Neural progenitor cell (in vitro differentiated cells): Measurements from ENCODE around the gene PLA2G2E. TPM values are rescaled to one million over a fixed set of nuclear protein-coding genes. Genes with fewer than 3 reads are reported as not detected.

ENCODE experiments used
- DNase-seq: peaks from one replicate; pipeline ENCODE4 v3.0.0-alpha.2; 2016; ENCODE audit warnings: low spot score
- H2AFZ ChIP-seq: fragments of 200-600 bp; sonication (generic); replicated peaks from 2 replicates; pipeline ENCODE4 v1.6.1; 2016; ENCODE audit warnings: antibody characterized with exemption
- H3F3A ChIP-seq: fragments of 200-600 bp; sonication (generic); 2 replicates; pipeline ENCODE4 v1.6.1; 2016; ENCODE audit warnings: antibody characterized with exemption, low read depth
- H3K27ac ChIP-seq: fragments of 200-600 bp; sonication (generic); 2 replicates; pipeline ENCODE4 v1.5.1; 2016; ENCODE audit warnings: mild to moderate bottlenecking
- H3K27me3 ChIP-seq: fragments of 200-600 bp; sonication (generic); 2 replicates; pipeline ENCODE4 v1.6.1; 2016; ENCODE audit warnings: mild to moderate bottlenecking, moderate library complexity
- H3K36me3 ChIP-seq: fragments of 200-600 bp; sonication (generic); 2 replicates; pipeline ENCODE4 v1.5.1; 2016
- H3K4me1 ChIP-seq: fragments of 200-600 bp; sonication (generic); 2 replicates; pipeline ENCODE4 v1.6.1; 2016; ENCODE audit warnings: mixed run types
- H3K4me2 ChIP-seq: fragments of 200-600 bp; sonication (generic); 2 replicates; pipeline ENCODE4 v1.6.1; 2016
- H3K4me3 ChIP-seq: fragments of 200-600 bp; sonication (generic); 2 replicates; pipeline ENCODE4 v1.5.1; 2016
- H3K79me2 ChIP-seq: fragments of 200-600 bp; sonication (generic); 2 replicates; pipeline ENCODE4 v1.6.1; 2016; ENCODE audit warnings: low read depth
- H3K9ac ChIP-seq: fragments of 200-600 bp; sonication (generic); 2 replicates; pipeline ENCODE4 v1.6.1; 2016
- H3K9me3 ChIP-seq: fragments of 200-600 bp; sonication (generic); 2 replicates; pipeline ENCODE4 v1.5.1; 2016; ENCODE audit warnings: low read depth
- H4K20me1 ChIP-seq: fragments of 200-600 bp; sonication (generic); 2 replicates; pipeline ENCODE4 v1.6.1; 2016; ENCODE audit warnings: low read depth
- H3K27ac Mint-ChIP-seq: 3 replicates; pipeline ENCODE4 v1.8.0; 2021; ENCODE audit warnings: mixed read lengths
- H3K27me3 Mint-ChIP-seq: 2 replicates; pipeline ENCODE4 v1.8.0; 2022; ENCODE audit warnings: low read depth, mild to moderate bottlenecking, inconsistent platforms, moderate library complexity, mixed read lengths; ENCODE audit not compliant: insufficient read depth
- H3K36me3 Mint-ChIP-seq: 3 replicates; pipeline ENCODE4 v1.8.0; 2021; ENCODE audit warnings: mixed read lengths
- H3K4me1 Mint-ChIP-seq: 3 replicates; pipeline ENCODE4 v1.8.0; 2021; ENCODE audit warnings: mixed read lengths
- H3K4me3 Mint-ChIP-seq: 3 replicates; pipeline ENCODE4 v1.8.0; 2021; ENCODE audit warnings: mild to moderate bottlenecking, moderate library complexity, mixed read lengths
- H3K9me3 Mint-ChIP-seq: 3 replicates; pipeline ENCODE4 v1.8.0; 2020; ENCODE audit warnings: mixed read lengths
- EZH2 ChIP-seq: fragments of 200-600 bp; sonication (generic); IDR thresholded peaks from 2 replicates; pipeline ENCODE4 v1.6.1; 2017; ENCODE audit warnings: antibody characterized with exemption, mild to moderate bottlenecking, moderate library complexity
- EZH2phosphoT487 ChIP-seq: fragments of 200-600 bp; sonication (generic); IDR thresholded peaks from 2 replicates; pipeline ENCODE4 v1.6.1; 2017; ENCODE audit warnings: antibody characterized with exemption
- total RNA-seq: library from RNA; depleted of rRNA; stranded (reverse); fragments of >200 nt; gene quantifications from 2 replicates; pipeline ENCODE4 v1.2.3, GENCODE V29; 2015; ENCODE audit warnings: low replicate concordance
- TF ChIP-seq, protein P1 (sequence below): fragments of 200-600 bp; sonication (generic); IDR thresholded peaks from 2 replicates; pipeline ENCODE4 v1.5.1; 2017; ENCODE audit warnings: antibody characterized with exemption, mild to moderate bottlenecking

The PLA2G2E gene
- total RNA-seq, 1 donor from 2014 or later, result not detected

DNA sequence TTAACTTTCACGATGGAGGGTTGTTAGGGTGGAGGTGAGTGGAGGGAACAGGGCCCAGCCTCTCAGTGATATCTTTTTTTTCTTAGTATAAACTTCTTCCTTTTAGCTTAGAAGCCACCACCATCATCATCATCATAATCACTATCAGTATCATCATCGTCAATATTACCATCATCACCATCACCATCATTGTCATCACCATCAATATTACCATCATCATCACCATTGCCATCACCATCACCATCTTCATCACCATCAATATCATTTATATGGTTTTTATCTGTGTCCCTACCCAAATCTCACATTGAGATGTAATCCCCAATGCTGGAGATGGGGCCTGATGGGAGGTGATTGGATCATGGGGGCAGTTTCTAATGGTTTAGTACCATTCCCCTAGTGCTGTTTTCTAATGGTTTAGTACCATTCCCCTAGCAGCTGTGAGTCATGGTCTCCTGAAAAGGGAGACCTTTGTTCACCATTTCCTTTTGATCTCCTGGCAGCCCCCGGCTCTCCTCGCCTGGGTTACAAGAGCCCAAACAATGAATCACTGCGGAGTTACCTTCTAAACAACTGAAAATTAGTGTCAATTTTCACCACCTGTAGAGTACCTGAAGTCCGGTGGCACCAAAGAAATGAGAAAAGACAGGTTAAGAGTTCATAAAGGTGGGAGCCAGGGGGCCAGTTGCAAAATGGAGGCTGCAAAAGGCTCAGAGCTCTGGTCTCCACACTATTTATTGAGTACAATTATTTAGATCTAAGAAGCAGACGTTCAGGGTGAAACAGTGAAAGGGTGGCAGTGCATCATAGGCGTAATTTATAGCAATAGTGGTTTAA, 3.1 kb upstream of the PLA2G2E start:
- Histone ChIP-seq H3K9me3 (no peaks in the 10 kb centered on the region), H3K4me2 (no peak overlapping the region), H3K27ac (no peak overlapping the region), H3K9ac (no peak overlapping the region), H3K27me3 (no peaks in the 10 kb centered on the region), H3K36me3 (no peaks in the 10 kb centered on the region), H3K4me1 (peaks cover 10% of the 10 kb centered on the region), H3K4me3 (no peak overlapping the region), H2AFZ (no peak overlapping the region), H3K79me2 (no peaks in the 10 kb centered on the region), H4K20me1 (no peaks in the 10 kb centered on the region), H3F3A (no peaks in the 10 kb centered on the region)
- no peaks in the 10 kb centered on the region for H3K36me3 Mint-ChIP-seq
- H3K4me3 Mint-ChIP-seq, result no peak overlapping the region
- no peak for DNase-seq
- H3K27ac Mint-ChIP-seq, result no peak overlapping the region
- peaks cover 2% of the 10 kb centered on the region for H3K9me3 Mint-ChIP-seq
- no peaks in the 10 kb centered on the region for H3K4me1 Mint-ChIP-seq
- peaks cover 5% of the 10 kb centered on the region for H3K27me3 Mint-ChIP-seq
- TF ChIP-seq, protein P1, sequence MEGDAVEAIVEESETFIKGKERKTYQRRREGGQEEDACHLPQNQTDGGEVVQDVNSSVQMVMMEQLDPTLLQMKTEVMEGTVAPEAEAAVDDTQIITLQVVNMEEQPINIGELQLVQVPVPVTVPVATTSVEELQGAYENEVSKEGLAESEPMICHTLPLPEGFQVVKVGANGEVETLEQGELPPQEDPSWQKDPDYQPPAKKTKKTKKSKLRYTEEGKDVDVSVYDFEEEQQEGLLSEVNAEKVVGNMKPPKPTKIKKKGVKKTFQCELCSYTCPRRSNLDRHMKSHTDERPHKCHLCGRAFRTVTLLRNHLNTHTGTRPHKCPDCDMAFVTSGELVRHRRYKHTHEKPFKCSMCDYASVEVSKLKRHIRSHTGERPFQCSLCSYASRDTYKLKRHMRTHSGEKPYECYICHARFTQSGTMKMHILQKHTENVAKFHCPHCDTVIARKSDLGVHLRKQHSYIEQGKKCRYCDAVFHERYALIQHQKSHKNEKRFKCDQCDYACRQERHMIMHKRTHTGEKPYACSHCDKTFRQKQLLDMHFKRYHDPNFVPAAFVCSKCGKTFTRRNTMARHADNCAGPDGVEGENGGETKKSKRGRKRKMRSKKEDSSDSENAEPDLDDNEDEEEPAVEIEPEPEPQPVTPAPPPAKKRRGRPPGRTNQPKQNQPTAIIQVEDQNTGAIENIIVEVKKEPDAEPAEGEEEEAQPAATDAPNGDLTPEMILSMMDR, result no peak
- TF ChIP-seq EZH2, result no peak
- TF ChIP-seq EZH2phosphoT487, result no peak

DNA sequence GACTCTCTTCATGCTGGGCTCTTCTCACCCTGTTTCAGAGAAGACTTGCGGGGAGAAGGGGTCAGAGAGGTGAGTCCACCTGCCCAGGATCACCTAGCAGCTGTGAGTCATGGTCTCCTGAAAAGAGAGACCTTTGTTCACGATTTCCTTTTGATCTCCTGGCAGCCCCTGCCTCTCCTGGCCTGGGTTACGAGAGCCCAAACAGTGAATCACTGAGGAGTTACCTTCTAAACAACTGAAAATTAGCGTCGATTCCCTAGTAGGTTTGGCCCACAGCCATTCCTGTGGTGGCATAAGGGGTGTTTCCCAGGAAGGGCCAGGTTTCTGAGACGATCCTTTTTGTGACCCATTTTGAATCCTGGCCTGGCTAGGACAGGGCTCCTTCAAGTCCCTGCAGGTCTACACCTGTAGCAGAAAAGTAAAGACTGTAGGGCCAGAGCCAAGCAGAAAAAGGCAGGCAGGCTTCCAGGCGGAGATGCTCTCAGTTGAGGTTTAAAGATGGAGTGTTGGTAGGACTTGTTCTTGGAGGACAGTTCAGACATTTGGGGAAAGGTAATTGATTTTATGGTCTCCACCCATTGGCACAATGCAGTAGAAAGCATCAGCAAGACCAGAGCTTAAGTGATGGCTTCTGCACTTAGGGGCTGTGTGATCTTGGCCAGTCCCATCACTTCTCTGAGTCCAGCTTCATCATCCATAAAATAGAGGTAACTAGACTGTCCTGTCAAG, 2.1 kb upstream of the PLA2G2E start:
- Histone ChIP-seq H3K9me3 (no peaks in the 10 kb centered on the region), H3K4me1 (peaks cover 10% of the 10 kb centered on the region), H3K36me3 (no peaks in the 10 kb centered on the region), H3K4me2 (no peak overlapping the region), H3K79me2 (no peaks in the 10 kb centered on the region), H3K27me3 (no peaks in the 10 kb centered on the region), H3K9ac (no peak overlapping the region), H3K4me3 (no peak overlapping the region), H3F3A (no peaks in the 10 kb centered on the region), H4K20me1 (no peaks in the 10 kb centered on the region), H3K27ac (no peak overlapping the region), H2AFZ (no peak overlapping the region)
- peaks cover 5% of the 10 kb centered on the region for H3K27me3 Mint-ChIP-seq
- H3K27ac Mint-ChIP-seq, result no peak overlapping the region
- no peak overlapping the region for H3K4me3 Mint-ChIP-seq
- TF ChIP-seq, protein P1, result no peak
- no peaks in the 10 kb centered on the region for H3K4me1 Mint-ChIP-seq
- no peaks in the 10 kb centered on the region for H3K9me3 Mint-ChIP-seq
- no peaks in the 10 kb centered on the region for H3K36me3 Mint-ChIP-seq
- no peak for DNase-seq

DNA sequence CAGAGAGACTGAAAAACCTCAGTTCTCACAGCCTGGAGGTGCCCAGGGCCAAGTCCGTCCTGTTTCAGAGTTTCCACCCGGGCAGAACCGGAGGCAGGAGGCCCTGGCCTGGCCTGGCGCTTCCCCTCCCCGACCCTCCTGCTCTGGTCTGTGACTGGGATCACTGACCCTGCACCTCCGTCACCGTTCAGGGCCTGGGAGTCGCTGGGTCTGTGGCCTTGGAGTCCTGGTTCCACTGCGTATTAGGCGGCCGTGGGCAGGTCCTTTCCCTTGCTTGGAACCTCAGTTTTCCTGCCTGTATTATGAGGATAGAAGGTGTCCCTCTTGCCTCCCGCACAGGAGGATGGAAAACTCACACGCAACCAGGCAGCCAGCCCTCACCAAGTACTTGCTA, 533 bp upstream of the PLA2G2E start:
- H3K36me3 Mint-ChIP-seq, result no peaks in the 10 kb centered on the region
- H4K20me1 ChIP-seq, result no peaks in the 10 kb centered on the region
- no peak overlapping the region for H2AFZ ChIP-seq
- no peaks in the 10 kb centered on the region for H3K79me2 ChIP-seq
- no peak for DNase-seq
- no peaks in the 10 kb centered on the region for H3F3A ChIP-seq
- H3K36me3 ChIP-seq, result no peaks in the 10 kb centered on the region
- H3K27me3 Mint-ChIP-seq, result peaks cover 5% of the 10 kb centered on the region
- H3K4me1 ChIP-seq, result peaks cover 10% of the 10 kb centered on the region
- no peaks in the 10 kb centered on the region for H3K27me3 ChIP-seq
- no peak overlapping the region for H3K4me3 ChIP-seq
- H3K9me3 Mint-ChIP-seq, result no peaks in the 10 kb centered on the region
- H3K4me1 Mint-ChIP-seq, result no peaks in the 10 kb centered on the region
- H3K4me2 ChIP-seq, result peak overlapping the region; percentile 11
- H3K9ac ChIP-seq, result no peak overlapping the region
- H3K27ac ChIP-seq, result no peak overlapping the region
- H3K4me3 Mint-ChIP-seq, result no peak overlapping the region
- H3K9me3 ChIP-seq, result no peaks in the 10 kb centered on the region
- no peak overlapping the region for H3K27ac Mint-ChIP-seq
- TF ChIP-seq, protein P1, result no peak
- TF ChIP-seq EZH2, result no peak
- TF ChIP-seq EZH2phosphoT487, result no peak
